GM12878 (cell line): ENCODE measurements around the gene SPATS2L. TPM values are rescaled to one million over a fixed set of nuclear protein-coding genes. Genes with fewer than 3 reads are reported as not detected.
A peak's percentile ranks its signal among the peaks of the same experiment; 100 is the strongest.

Experiments
- ASH2L ChIP-seq: fragments of 300-600, 200-600 bp; sonication (generic); IDR thresholded peaks from 2 replicates; pipeline ENCODE4 v1.6.1; 2017; ENCODE audit warnings: low read depth, mild to moderate bottlenecking, borderline replicate concordance
- CHD2 ChIP-seq: IDR thresholded peaks from 2 replicates; pipeline ENCODE4 v1.6.1; 2011; ENCODE audit warnings: low read depth, low read length, improper control_type of control experiment, borderline replicate concordance
- CTCF ChIP-seq, 3 experiments: IDR thresholded peaks in 2 of 3; conservative IDR thresholded peaks in 1 of 3; 2 replicates each; pipeline ENCODE4 v1.5.1; 2011; ENCODE audit warnings: low read depth in 3 of 3, low read length in 3 of 3, mild to moderate bottlenecking in 3 of 3, control low read depth in 2 of 3, moderate library complexity in 2 of 3, inconsistent platforms in 1 of 3, mixed read lengths in 1 of 3; ENCODE audit not compliant: control insufficient read depth in 2 of 3, insufficient read depth in 1 of 3; ENCODE audit errors: extremely low read depth in 1 of 3
- EGR1 ChIP-seq, 2 experiments: IDR thresholded peaks; 1 replicate in 1 of 2; 2 replicates in 1 of 2; pipeline ENCODE4 v1.6.1; 2011 to 2012; ENCODE audit warnings: low read depth in 2 of 2, low read length in 2 of 2, borderline replicate concordance in 1 of 2, mild to moderate bottlenecking in 1 of 2, moderate library complexity in 1 of 2
- IKZF2 ChIP-seq, 2 experiments: fragments of 450-650 bp; IDR thresholded peaks; 2 replicates each; pipeline ENCODE4 v1.6.1; 2017; ENCODE audit warnings: mild to moderate bottlenecking in 2 of 2, moderate library complexity in 2 of 2
- IRF3 ChIP-seq: fragments of 450-650 bp; IDR thresholded peaks from 2 replicates; pipeline ENCODE4 v1.6.1; 2014; ENCODE audit warnings: mild to moderate bottlenecking
- KAT2A ChIP-seq: conservative IDR thresholded peaks from 2 replicates; pipeline ENCODE4 v1.6.1; 2011; ENCODE audit warnings: low read depth, low read length; ENCODE audit not compliant: control insufficient read depth
- KLF5 ChIP-seq: fragments of 450-650 bp; IDR thresholded peaks from 2 replicates; pipeline ENCODE4 v1.6.1; 2014; ENCODE audit warnings: mild to moderate bottlenecking; ENCODE audit not compliant: partially characterized antibody
- NBN ChIP-seq: fragments of 450-650 bp; IDR thresholded peaks from 2 replicates; pipeline ENCODE4 v1.6.1; 2016
- RFX5 ChIP-seq: IDR thresholded peaks from 2 replicates; pipeline ENCODE4 v1.6.1; 2011; ENCODE audit warnings: low read depth, low read length, improper control_type of control experiment
- SUZ12 ChIP-seq: fragments of 200-600 bp; sonication (generic); IDR thresholded peaks from one replicate; pipeline ENCODE4 v1.6.1; 2018; ENCODE audit warnings: antibody characterized with exemption, mild to moderate bottlenecking; ENCODE audit not compliant: unreplicated experiment
- TCF12 ChIP-seq: IDR thresholded peaks from 2 replicates; pipeline ENCODE4 v1.6.1; 2011; ENCODE audit warnings: low read depth, mild to moderate bottlenecking, low read length
- ZNF24 ChIP-seq: fragments of 450-650 bp; IDR thresholded peaks from 2 replicates; pipeline ENCODE4 v1.6.1; 2017; ENCODE audit warnings: antibody characterized with exemption, mild to moderate bottlenecking
- ZSCAN29 ChIP-seq: fragments of 450-650 bp; IDR thresholded peaks from 2 replicates; pipeline ENCODE4 v1.6.1; 2017; ENCODE audit warnings: mild to moderate bottlenecking, moderate library complexity
- polyA plus RNA-seq, 11 experiments: library from polyadenylated mRNA; depleted of rRNA in 4 of 11; unstranded in 6 of 11; stranded (reverse) in 5 of 11; fragments of >200 nt; fragmentation: Nextera tagmentation in 4 of 11; fragmentation: Illumina TruSeq in 1 of 11; extraction: Ambion mirVana in 4 of 11; extraction: Trizol in 1 of 11; gene quantifications; 1 replicate in 1 of 11; 2 replicates in 10 of 11; pipeline versions ENCODE4 v1.2.1 to v1.2.3, GENCODE V29; 2011 to 2016; ENCODE audit warnings: inconsistent platforms in 2 of 11, missing spikeins in 2 of 11, low read depth in 1 of 11
- total RNA-seq, 4 experiments: library from RNA; depleted of rRNA in 3 of 4; stranded (reverse); fragments of >200 nt in 3 of 4; fragmentation: Illumina TruSeq in 1 of 4; extraction: Trizol in 1 of 4; gene quantifications; 2 replicates each; pipeline versions ENCODE4 v1.2.1 to v1.2.3, GENCODE V29; 2013 to 2021
- TF ChIP-seq, protein P1 (sequence below): IDR thresholded peaks from 2 replicates; pipeline ENCODE4 v1.6.1; 2012; ENCODE audit warnings: low read length, inconsistent platforms
- TF ChIP-seq, protein P2 (sequence below): fragments of 450-650 bp; IDR thresholded peaks from 2 replicates; pipeline ENCODE4 v1.6.1; 2017; ENCODE audit warnings: mild to moderate bottlenecking, low read depth, inconsistent platforms; ENCODE audit not compliant: poor library complexity, severe bottlenecking
- TF ChIP-seq, protein P3 (sequence below): fragments of 450-650 bp; IDR thresholded peaks from 2 replicates; pipeline ENCODE4 v1.6.1; 2017; ENCODE audit warnings: low read depth, mild to moderate bottlenecking, moderate library complexity

The SPATS2L gene
- total and polyA plus RNA-seq, 10 of the 15 experiments (the other 5 are each of a cell fraction or from before 2014, with no cell fraction given), result 5.2 to 30.0 (median 20.1) TPM

- peak; percentile 19; the same call in 1 of the 2 replicates for TF ChIP-seq IRF3
- TF ChIP-seq, protein P1, sequence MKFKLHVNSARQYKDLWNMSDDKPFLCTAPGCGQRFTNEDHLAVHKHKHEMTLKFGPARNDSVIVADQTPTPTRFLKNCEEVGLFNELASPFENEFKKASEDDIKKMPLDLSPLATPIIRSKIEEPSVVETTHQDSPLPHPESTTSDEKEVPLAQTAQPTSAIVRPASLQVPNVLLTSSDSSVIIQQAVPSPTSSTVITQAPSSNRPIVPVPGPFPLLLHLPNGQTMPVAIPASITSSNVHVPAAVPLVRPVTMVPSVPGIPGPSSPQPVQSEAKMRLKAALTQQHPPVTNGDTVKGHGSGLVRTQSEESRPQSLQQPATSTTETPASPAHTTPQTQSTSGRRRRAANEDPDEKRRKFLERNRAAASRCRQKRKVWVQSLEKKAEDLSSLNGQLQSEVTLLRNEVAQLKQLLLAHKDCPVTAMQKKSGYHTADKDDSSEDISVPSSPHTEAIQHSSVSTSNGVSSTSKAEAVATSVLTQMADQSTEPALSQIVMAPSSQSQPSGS, result no peak
- TF ChIP-seq CHD2, result peak; percentile 75; the same call in 1 of the 2 replicates
- peak; percentile 16 to 31; a peak in 1 of 4 replicates for TF ChIP-seq IKZF2 (IDR thresholded peaks at IDR 0.05)
- TF ChIP-seq CTCF (IDR thresholded peaks at IDR 0.05 in 2 of 3, conservative IDR thresholded peaks at IDR 0.05 in 1 of 3; ENCODE audit: control insufficient read depth in 2 of 3, extremely low read depth in 1 of 3, insufficient read depth in 1 of 3, low read depth in 3 of 3, low read length in 3 of 3), result peak; percentile 78 to 97 (median 79)
- TF ChIP-seq, protein P2, sequence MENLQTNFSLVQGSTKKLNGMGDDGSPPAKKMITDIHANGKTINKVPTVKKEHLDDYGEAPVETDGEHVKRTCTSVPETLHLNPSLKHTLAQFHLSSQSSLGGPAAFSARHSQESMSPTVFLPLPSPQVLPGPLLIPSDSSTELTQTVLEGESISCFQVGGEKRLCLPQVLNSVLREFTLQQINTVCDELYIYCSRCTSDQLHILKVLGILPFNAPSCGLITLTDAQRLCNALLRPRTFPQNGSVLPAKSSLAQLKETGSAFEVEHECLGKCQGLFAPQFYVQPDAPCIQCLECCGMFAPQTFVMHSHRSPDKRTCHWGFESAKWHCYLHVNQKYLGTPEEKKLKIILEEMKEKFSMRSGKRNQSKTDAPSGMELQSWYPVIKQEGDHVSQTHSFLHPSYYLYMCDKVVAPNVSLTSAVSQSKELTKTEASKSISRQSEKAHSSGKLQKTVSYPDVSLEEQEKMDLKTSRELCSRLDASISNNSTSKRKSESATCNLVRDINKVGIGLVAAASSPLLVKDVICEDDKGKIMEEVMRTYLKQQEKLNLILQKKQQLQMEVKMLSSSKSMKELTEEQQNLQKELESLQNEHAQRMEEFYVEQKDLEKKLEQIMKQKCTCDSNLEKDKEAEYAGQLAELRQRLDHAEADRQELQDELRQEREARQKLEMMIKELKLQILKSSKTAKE, result no peak
- TF ChIP-seq, protein P3, sequence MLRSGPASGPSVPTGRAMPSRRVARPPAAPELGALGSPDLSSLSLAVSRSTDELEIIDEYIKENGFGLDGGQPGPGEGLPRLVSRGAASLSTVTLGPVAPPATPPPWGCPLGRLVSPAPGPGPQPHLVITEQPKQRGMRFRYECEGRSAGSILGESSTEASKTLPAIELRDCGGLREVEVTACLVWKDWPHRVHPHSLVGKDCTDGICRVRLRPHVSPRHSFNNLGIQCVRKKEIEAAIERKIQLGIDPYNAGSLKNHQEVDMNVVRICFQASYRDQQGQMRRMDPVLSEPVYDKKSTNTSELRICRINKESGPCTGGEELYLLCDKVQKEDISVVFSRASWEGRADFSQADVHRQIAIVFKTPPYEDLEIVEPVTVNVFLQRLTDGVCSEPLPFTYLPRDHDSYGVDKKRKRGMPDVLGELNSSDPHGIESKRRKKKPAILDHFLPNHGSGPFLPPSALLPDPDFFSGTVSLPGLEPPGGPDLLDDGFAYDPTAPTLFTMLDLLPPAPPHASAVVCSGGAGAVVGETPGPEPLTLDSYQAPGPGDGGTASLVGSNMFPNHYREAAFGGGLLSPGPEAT, result no peak
- no peak for TF ChIP-seq RFX5
- TF ChIP-seq ZNF24, result 0 out of 2 replicates have a peak, but pooled peaks have one; percentile 71
- no peak for TF ChIP-seq KAT2A
- TF ChIP-seq TCF12, result peak; percentile 63; the same call in 1 of the 2 replicates
- peak; percentile 45 to 74; a peak in 1 of 3 replicates for TF ChIP-seq EGR1 (IDR thresholded peaks at IDR 0.05; ENCODE audit: borderline replicate concordance in 1 of 2, low read depth in 2 of 2, low read length in 2 of 2)
- peak; percentile 41 for TF ChIP-seq KLF5
- no peak for TF ChIP-seq ASH2L
- TF ChIP-seq ZSCAN29, result peak; percentile 71; the same call in 1 of the 2 replicates
- TF ChIP-seq NBN, result peak; percentile 31; the same call in 1 of the 2 replicates
- TF ChIP-seq SUZ12, result no peak
Measured at GRCh38 chr2:200509612-200510433, 203.3 kb downstream of the SPATS2L start, which contains the start of gene KCTD18 (continued).
